ENCODE results near the gene ASPDH. TPM values are rescaled to one million over a fixed set of nuclear protein-coding genes. Genes with fewer than 3 reads are reported as not detected.

Gene ASPDH
- total RNA-seq, 1 donor from 2014 or later, result not detected

GRCh38 chr19:50468818-50469217, 44.9 kb downstream of the ASPDH start:
- Mint-ChIP-seq H3K4me1 (ENCODE audit: low read depth, unreplicated experiment) (no peaks in the 10 kb centered on the region), H3K27me3 (ENCODE audit: unreplicated experiment) (peaks cover 3% of the 10 kb centered on the region)

DNA sequence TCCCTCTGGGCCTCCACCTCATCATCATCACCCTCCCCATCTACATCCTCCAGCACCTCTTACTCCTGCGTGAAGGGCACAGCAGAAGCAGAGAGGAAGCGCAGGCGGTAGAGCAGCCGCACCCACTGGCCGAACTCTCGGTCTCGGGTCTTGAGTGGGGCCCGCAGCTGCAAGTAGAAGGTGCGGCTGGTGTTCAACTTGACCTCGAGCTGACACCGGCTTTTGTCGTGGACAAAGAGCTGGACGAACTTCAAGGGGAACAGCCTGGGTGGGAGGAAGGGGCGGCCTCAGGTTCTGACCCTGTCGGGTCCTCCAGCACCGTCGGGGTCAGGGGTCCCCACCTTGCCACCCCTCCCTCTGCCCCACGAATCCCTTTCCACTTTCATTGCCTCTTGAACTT, 46.1 kb downstream of the ASPDH start:
- no peak overlapping the region for H3K4me3 Mint-ChIP-seq (ENCODE audit: unreplicated experiment)
- H3K9me3 Mint-ChIP-seq (ENCODE audit: unreplicated experiment), result peaks cover 6% of the 10 kb centered on the region
- H3K4me1 Mint-ChIP-seq (ENCODE audit: low read depth, unreplicated experiment), result no peaks in the 10 kb centered on the region
- peaks cover 3% of the 10 kb centered on the region for H3K27me3 Mint-ChIP-seq (ENCODE audit: unreplicated experiment)
- H3K36me3 Mint-ChIP-seq (ENCODE audit: unreplicated experiment), result no peaks in the 10 kb centered on the region
- TF ChIP-seq CTCF (IDR thresholded peaks at IDR 0.05; ENCODE audit: partially characterized antibody, unreplicated experiment), result no peak
- no peak overlapping the region for H3K27ac Mint-ChIP-seq (ENCODE audit: unreplicated experiment)
- DNase-seq, result no peak

More at GRCh38 chr19:50468818-50469217, 44.9 kb downstream of the ASPDH start:
- Mint-ChIP-seq H3K27ac (ENCODE audit: unreplicated experiment) (no peak overlapping the region), H3K36me3 (ENCODE audit: unreplicated experiment) (no peaks in the 10 kb centered on the region), H3K9me3 (ENCODE audit: unreplicated experiment) (peaks cover 6% of the 10 kb centered on the region), H3K4me3 (ENCODE audit: unreplicated experiment) (no peak overlapping the region)
- DNase-seq, result no peak
- no peak for TF ChIP-seq CTCF (IDR thresholded peaks at IDR 0.05; ENCODE audit: partially characterized antibody, unreplicated experiment)

DNA sequence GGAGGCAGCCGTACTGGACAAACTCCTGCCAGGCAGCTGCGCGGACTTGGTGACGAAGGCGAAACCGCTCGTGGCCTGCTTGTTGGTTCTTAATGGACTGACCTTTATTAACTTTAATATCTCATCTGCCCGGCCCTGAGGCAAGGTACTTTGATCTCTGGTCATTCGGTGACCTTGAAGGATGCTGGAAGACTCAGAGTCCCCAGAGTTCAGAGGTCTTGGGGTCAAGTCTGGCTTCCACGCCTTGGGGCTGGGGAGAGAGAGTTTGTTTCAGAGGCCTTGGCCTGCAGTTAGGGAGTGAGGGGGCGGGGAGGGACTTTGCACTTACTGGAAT, 47.0 kb downstream of the ASPDH start:
- Mint-ChIP-seq H3K36me3 (ENCODE audit: unreplicated experiment) (no peaks in the 10 kb centered on the region), H3K9me3 (ENCODE audit: unreplicated experiment) (peaks cover 7% of the 10 kb centered on the region), H3K27me3 (ENCODE audit: unreplicated experiment) (peaks cover 3% of the 10 kb centered on the region), H3K4me1 (ENCODE audit: low read depth, unreplicated experiment) (no peaks in the 10 kb centered on the region), H3K4me3 (ENCODE audit: unreplicated experiment) (no peak overlapping the region), H3K27ac (ENCODE audit: unreplicated experiment) (no peak overlapping the region)
- no peak for TF ChIP-seq CTCF (IDR thresholded peaks at IDR 0.05; ENCODE audit: partially characterized antibody, unreplicated experiment)
- no peak for DNase-seq

DNA sequence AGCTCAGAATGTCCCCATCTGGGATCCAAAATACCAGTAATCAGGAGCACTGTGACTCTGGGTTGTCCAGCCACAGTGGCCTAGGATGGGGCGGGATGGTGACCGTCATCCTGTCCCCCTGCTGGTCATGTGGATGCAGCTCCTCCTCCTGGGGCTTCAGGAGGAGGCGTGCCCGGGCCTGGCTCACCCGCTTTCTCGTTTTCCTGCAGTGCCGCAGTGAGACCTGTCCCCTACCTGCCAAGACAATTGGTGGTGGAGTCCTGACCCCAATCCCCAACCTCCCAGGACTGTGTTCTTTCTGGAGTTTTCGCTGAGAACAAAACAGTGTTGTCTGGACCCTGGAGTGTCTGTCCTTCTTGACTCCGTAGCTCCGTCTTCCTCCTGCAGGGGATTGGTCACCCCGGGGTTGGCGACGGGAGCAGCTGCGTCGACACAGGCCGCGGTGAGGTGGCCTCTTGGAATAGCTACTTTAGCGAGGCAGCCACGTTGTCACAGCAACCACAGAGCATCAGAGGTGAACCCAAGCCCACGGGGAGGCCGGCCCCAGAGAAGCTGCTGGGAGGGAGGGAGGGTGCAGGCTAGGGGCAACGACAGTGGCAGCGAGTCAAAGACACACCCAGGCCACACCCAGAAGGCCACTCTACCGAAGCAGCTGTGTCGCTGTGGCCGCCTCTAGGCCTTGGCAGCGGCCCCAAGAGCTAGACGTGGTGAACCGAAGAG, 47.6 kb downstream of the ASPDH start:
- no peaks in the 10 kb centered on the region for H3K36me3 Mint-ChIP-seq (ENCODE audit: unreplicated experiment)
- no peak overlapping the region for H3K27ac Mint-ChIP-seq (ENCODE audit: unreplicated experiment)
- no peaks in the 10 kb centered on the region for H3K4me1 Mint-ChIP-seq (ENCODE audit: low read depth, unreplicated experiment)
- TF ChIP-seq CTCF (IDR thresholded peaks at IDR 0.05; ENCODE audit: partially characterized antibody, unreplicated experiment), result peak; percentile 70
- peaks cover 9% of the 10 kb centered on the region for H3K9me3 Mint-ChIP-seq (ENCODE audit: unreplicated experiment)
- peak; percentile 71 for DNase-seq
- H3K27me3 Mint-ChIP-seq (ENCODE audit: unreplicated experiment), result peaks cover 5% of the 10 kb centered on the region
- H3K4me3 Mint-ChIP-seq (ENCODE audit: unreplicated experiment), result no peak overlapping the region

- Mint-ChIP-seq H3K36me3 (ENCODE audit: unreplicated experiment) (no peaks in the 10 kb centered on the region), H3K27ac (ENCODE audit: unreplicated experiment) (no peak overlapping the region), H3K4me3 (ENCODE audit: unreplicated experiment) (no peak overlapping the region), H3K9me3 (ENCODE audit: unreplicated experiment) (peaks cover 9% of the 10 kb centered on the region), H3K27me3 (ENCODE audit: unreplicated experiment) (peaks cover 5% of the 10 kb centered on the region), H3K4me1 (ENCODE audit: low read depth, unreplicated experiment) (no peaks in the 10 kb centered on the region)
- DNase-seq, result no peak
- TF ChIP-seq CTCF (IDR thresholded peaks at IDR 0.05; ENCODE audit: partially characterized antibody, unreplicated experiment), result no peak
These were observed 48.7 kb downstream of the ASPDH start for GRCh38 chr19:50465000-50465399.
